GM21737 (cell line): Measurements from ENCODE around the gene PSMG2.
"Not testable (repeated sequence)": the region's sequence is repeated elsewhere in the genome, so short reads cannot be mapped to it uniquely, and the experiment has no call there.

ENCODE experiments used
- ATAC-seq: cut with Tn5 transposase; IDR thresholded peaks from one replicate; pipeline ENCODE4 v1.9.1; 2021; ENCODE audit warnings: mild to moderate bottlenecking, moderate library complexity; ENCODE audit not compliant: unreplicated experiment

Gene PSMG2

DNA sequence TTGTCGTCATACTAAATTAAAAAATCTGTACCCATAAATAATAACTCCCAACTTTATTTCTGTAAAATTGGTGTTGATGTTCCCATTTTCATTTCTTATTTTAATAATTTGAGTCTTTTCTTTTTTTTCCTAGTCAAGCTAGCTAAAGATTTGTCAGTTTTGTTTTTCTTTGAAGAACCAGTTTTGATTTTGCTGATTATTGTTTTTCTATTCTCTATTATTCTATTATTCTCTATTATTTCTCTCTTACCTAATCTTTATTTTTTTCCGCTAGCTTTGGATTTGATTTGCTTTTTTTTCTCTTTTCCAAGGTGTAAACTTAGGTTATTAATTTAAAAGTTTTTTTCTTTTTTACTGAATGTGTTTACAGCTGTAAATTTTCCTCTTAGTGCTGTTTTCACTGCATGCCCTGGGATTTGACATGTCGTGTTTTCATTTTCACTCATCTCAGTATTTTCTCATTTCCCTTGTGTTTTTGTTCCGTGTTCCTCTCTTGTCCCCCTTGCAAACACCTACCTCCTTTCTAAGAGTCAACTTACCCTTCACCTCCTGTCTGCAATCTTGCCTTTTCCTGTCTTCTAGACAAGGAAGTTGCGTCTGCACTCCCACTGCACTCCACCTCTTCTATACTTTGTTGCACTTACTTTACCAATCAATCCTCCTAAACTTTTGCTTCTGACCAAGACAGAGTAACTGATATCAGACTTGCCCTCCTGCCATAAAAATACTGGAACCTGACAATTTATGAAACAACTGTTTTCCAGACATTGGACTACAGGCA, 18.8 kb downstream of the PSMG2 start:
- ATAC-seq, result no peak

DNA sequence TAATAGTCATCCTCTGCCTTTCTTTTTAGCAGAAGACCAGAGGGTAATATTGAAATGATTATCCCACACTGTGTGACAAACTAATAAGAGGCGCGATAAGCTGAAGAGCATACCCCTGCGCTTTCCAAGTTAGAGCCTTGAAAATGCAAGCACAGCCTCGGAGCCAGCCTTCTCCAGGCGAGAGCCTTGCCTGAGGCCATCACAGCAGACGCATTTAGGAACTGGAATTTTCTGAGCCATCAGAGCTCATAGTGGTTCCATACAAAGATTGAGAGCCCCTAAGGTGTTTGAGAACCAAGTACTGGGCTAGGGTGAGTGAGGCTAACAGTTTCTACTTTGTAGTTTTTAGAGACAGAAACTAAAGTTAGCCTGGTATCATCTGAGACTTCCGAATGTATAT, 19.9 kb downstream of the PSMG2 start:
- no peak for ATAC-seq

DNA sequence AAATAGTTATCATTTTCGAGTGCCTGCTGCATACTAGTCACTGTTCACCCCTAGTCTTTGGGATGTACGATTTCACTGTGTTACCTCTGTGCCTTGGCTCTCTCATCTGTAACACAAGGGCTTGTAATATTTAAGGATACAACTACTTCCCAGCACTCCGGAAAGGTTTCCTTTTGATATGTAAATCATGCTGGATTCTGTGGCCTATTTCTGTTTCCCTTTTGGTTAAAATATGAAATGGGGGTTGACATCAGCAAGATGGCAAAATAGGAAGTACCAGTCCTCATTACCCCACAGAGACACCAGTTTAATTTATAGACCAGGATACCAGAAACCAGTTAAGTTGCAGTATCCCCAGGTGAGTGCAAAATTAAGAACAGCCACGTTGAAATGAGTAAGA, 23.5 kb downstream of the PSMG2 start:
- no peak for ATAC-seq

DNA sequence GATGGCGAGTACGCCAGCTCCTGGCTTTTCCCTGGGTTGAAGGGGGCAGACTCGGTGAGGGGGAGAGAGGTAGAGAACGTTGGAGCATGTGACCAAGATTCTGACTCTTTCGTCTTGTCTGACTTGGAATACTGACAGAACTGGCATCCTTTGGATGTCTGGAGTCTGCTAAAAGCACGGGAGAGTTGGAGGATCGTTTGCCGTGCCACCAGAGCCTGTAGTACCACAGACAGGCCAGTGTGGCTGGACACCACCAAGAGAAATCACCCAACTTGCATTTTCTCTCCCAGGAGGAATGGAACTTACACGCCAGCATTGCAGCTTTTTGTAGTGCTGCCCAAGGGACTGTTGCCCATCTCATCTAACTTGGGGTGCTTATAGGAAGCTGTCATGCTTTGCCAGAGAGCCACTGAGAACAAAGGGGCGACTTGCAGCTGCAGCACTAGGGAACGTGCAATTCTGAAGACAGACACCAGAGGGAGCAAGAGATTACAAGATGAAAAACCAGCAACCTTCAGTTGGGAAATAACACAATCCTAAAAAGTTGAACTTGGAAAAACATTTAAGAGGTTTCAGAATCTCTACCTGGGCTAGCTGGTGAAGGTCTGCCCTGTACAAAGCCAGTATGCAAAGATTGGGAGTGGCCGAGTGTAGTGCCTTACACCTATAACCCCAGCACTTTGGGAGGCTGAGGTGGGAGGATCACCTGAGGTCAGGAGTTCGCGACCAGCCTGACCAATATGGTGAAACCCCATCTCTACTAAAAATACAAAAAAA, 24.1 kb downstream of the PSMG2 start:
- no peak for ATAC-seq

- no peak for ATAC-seq
Observed at GRCh38 chr18:12737243-12737902, 34.5 kb downstream of the PSMG2 start.

DNA sequence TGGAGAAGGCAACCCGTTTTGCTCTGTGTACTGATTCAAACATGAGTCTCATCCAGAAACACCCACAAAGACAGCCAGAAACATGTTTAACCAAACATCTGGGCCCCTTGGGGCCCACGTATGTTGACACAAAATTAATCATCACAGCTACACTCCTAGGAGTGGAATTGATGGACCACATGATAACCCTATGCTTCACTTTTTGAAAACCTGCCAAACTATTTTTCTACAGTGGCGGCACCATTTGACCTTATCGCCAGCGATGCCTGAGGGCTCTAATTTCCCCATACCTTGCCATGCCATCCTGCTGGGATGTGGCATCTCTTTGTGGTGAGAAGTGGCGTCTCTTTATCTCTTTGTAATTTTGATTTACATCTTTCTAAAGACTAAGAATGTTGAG, 38.5 kb downstream of the PSMG2 start:
- ATAC-seq, result no peak

DNA sequence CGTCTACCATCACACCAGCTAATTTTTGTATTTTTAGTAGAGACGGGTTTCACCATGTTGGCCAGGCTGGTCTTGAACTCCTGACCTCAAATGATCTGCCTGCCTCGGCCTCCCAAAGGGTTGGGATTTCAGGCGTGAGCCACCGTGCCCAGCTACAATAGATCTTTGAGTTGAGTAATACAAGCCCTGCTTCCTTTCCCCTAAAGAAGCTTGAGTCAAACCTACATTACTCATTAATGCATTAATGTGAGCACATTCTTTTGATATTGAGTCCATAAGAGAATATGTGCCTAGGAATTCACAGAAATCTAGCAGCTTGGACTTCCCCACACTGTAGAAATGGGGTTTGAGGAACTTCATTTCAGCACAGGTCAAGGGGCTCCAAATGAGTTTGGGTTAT, 39.6 kb downstream of the PSMG2 start:
- ATAC-seq, result no peak

- no peak for ATAC-seq
Observed at GRCh38 chr18:12744103-12744502, 41.3 kb downstream of the PSMG2 start.

DNA sequence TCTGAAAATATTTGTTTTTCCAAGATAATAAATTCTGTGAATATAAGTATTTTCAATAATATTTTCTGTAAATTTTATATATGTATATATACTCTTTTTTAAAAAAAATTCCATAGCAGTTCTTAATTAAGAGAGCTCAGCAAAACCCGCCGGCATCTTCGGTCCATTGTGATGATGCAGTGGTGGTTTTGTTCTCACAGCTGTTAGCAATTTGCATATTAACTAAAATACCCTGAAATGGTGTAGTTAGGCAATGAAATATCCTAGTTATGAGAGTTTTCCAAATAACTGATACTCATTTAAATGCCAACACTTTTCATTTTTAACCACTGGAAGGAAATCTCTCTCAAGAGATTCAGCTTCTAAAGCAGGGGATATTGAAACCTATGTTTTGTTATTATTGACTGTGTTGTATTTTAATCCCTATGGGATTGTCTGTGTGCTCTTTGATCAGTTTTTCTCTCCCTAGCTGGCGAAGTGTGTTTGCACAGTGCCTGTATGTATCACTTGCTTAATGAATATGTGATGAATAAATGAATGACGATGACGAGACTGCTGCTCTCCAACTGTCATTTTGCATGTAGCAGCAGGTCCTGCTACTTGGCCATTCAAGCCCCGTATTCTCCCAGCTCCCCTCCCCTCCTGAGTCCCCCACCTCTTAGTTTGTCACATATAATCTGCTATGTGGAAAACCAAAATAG, 42.4 kb downstream of the PSMG2 start:
- no peak for ATAC-seq

DNA sequence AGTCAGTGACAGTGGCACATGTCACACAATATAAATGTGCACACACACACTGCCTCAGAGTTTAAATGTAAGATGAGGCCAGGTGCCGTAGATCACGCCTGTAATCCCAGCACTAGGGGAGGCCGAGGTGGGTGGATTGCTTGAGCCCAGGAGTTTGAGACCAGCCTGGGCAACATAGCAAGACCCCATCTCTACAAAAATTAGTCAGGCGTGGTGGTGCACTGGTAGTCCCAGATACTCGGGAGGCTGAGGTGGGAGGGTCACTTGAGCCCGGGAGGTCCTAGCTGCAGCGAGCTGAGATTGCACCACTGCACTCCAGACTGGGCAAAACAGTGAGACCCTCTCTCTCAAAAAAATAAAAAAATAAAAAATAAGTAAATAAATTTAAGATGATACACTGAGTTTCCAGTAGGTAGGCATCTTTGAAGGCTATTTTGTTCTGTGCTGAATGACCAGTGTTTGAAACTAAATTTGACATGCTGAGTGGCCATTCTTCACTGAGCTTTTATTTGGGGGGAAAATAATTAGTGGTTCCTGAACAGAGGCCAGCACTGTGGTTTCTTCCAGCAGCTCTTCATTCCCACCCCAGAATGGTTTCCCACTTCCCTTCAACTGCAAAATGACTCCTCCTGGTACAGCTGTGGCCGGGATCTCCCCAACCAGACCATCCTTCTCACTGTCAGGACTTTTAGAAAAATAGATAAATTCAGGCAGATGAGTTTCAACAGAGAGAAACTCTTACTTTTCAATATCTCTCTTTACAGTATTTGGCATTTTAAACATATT, 44.9 kb downstream of the PSMG2 start:
- no peak for ATAC-seq

- ATAC-seq, result no peak
Observed at GRCh38 chr18:12748671-12749070, 45.8 kb downstream of the PSMG2 start.

GRCh38 chr18:12749121-12749520, 46.3 kb downstream of the PSMG2 start:
- ATAC-seq, result no peak

GRCh38 chr18:12750076-12750714, 47.4 kb downstream of the PSMG2 start:
- ATAC-seq, result no peak

- ATAC-seq, result no peak
Observed at GRCh38 chr18:12750715-12751502, 48.1 kb downstream of the PSMG2 start.

DNA sequence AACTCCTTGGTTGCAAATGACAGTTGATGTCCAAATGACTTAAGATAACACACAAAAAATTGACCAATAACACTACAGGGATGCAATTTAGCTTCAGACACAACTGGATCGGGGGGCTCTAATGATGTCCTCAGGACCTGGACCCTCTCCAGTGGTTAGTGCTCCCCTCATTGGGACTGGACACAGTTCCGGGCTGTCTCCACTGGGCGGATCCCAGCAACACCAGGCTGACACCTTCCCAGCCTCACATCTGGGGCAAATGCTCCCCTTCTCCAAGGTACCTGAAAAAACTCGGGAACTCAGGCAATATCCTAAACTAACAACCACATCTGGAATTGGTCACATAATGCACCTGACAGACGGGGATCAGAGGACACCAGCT, 48.7 kb downstream of the PSMG2 start:
- ATAC-seq, result no peak

DNA sequence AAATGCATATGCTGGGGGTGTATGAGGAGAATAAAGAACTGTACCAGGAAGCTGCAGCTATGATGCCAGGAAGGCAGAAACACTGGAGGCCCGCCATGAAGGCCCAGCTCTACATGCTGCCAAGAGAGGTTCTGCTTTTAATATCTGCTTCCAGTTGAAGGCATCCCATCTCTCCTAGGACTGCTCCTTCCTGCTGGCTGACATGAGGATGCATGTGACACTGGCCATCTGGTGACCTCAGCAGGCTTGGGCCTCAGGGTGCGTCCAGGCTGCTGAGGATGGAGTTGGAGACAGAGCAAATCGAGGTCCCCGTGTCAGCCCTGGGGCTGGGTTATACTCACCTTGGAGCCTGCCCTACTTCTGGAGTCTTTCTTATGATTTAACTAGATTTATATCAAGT, 49.0 kb downstream of the PSMG2 start:
- no peak for ATAC-seq

- ATAC-seq, result no peak
Observed at GRCh38 chr18:12754511-12754910, 51.7 kb downstream of the PSMG2 start.

GRCh38 chr18:12755606-12756005, 52.8 kb downstream of the PSMG2 start:
- not testable (repeated sequence) for ATAC-seq

DNA sequence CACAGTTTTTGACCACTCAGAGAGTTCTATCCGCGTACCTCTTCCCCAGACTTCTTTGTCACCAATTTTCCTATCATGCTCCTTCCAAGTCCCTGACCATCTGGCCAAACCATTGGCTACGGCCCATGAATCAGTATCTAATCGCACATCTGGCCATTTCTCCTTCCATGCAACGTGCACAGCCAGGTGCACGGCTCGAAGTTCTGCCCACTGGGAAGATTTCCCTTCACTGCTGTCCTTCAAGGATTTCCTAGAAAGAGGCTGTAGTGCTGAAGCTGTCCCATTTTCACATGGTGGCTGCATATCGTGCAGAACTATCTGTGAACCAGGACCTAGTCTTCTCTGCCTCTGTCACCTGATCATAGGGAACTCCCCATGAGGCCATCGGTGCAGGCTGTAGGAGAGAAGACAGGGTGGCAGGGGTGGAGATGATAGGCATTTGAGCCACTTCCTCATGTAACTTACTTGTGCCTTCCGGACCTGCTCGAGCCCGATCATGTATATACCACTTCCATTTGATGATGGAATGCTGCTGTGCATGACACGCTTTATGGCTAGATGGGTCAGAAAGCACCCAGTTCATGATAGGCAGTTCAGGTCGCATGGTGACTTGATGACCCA, 53.9 kb downstream of the PSMG2 start:
- ATAC-seq, result not testable (repeated sequence)
